ENCODE data around the gene AGAP6.
"Not testable (repeated sequence)": the region's sequence is repeated elsewhere in the genome, so short reads cannot be mapped to it uniquely, and the experiment has no call there.

DNA sequence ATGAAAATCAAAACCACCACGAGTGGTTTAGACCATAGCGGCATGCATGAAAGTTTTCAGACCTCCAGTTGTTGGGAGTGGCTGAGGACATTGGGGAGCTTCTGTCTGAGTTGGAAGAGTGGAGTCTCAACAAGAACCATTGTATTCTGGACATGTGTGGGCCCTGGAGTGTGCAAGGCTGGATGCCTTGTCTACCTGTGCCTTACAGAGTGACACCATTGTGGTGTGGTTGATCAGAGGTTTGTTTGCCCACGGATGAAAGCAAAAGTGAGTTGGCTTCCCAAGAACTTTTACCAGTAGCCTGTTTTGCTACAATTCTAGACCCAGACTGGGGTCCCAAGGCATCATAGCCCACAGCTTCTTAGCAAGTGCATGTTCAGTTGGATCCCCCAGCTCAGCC, 10.4 kb upstream of the AGAP6 start:
- TF ChIP-seq, protein P1, sequence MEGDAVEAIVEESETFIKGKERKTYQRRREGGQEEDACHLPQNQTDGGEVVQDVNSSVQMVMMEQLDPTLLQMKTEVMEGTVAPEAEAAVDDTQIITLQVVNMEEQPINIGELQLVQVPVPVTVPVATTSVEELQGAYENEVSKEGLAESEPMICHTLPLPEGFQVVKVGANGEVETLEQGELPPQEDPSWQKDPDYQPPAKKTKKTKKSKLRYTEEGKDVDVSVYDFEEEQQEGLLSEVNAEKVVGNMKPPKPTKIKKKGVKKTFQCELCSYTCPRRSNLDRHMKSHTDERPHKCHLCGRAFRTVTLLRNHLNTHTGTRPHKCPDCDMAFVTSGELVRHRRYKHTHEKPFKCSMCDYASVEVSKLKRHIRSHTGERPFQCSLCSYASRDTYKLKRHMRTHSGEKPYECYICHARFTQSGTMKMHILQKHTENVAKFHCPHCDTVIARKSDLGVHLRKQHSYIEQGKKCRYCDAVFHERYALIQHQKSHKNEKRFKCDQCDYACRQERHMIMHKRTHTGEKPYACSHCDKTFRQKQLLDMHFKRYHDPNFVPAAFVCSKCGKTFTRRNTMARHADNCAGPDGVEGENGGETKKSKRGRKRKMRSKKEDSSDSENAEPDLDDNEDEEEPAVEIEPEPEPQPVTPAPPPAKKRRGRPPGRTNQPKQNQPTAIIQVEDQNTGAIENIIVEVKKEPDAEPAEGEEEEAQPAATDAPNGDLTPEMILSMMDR (IDR thresholded peaks at IDR 0.05): not testable (repeated sequence)
- TF ChIP-seq TCF7L2, POLR2AphosphoS5 (IDR thresholded peaks at IDR 0.05; ENCODE audit: low read depth, low read length): not testable (repeated sequence)
- TF ChIP-seq, protein P2, sequence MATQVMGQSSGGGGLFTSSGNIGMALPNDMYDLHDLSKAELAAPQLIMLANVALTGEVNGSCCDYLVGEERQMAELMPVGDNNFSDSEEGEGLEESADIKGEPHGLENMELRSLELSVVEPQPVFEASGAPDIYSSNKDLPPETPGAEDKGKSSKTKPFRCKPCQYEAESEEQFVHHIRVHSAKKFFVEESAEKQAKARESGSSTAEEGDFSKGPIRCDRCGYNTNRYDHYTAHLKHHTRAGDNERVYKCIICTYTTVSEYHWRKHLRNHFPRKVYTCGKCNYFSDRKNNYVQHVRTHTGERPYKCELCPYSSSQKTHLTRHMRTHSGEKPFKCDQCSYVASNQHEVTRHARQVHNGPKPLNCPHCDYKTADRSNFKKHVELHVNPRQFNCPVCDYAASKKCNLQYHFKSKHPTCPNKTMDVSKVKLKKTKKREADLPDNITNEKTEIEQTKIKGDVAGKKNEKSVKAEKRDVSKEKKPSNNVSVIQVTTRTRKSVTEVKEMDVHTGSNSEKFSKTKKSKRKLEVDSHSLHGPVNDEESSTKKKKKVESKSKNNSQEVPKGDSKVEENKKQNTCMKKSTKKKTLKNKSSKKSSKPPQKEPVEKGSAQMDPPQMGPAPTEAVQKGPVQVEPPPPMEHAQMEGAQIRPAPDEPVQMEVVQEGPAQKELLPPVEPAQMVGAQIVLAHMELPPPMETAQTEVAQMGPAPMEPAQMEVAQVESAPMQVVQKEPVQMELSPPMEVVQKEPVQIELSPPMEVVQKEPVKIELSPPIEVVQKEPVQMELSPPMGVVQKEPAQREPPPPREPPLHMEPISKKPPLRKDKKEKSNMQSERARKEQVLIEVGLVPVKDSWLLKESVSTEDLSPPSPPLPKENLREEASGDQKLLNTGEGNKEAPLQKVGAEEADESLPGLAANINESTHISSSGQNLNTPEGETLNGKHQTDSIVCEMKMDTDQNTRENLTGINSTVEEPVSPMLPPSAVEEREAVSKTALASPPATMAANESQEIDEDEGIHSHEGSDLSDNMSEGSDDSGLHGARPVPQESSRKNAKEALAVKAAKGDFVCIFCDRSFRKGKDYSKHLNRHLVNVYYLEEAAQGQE (IDR thresholded peaks at IDR 0.05; ENCODE audit: insufficient read depth in 1 of 2, low read depth in 2 of 2, low read length in 1 of 2): not testable (repeated sequence)
